Measurements from ENCODE around the gene SDK2.

Gene SDK2

DNA sequence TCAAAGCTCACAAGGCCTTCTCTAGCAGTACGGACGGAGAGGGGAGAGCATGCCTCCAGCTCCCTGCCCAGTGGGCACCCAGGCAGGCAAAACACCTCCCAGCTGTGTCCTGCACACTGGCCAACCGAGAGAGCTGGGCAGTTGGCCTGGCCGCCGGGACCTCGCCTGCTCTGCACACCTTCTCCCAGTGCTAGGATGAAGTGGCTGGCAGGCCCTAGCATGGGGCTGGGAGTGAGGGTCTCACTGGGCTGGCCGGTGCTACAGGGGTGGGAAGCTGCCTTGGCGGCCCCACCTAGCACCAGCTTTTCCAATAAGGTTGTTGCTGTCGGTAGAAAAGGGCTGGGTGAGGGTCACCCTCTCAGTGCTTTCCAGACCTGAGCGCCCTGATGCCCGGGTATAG is 60.2 kb downstream of the SDK2 start:
- FAIRE-seq (no peak), DNase-seq (ENCODE audit: insufficient read length, low spot score) (no peak)
- TF ChIP-seq, protein P1, sequence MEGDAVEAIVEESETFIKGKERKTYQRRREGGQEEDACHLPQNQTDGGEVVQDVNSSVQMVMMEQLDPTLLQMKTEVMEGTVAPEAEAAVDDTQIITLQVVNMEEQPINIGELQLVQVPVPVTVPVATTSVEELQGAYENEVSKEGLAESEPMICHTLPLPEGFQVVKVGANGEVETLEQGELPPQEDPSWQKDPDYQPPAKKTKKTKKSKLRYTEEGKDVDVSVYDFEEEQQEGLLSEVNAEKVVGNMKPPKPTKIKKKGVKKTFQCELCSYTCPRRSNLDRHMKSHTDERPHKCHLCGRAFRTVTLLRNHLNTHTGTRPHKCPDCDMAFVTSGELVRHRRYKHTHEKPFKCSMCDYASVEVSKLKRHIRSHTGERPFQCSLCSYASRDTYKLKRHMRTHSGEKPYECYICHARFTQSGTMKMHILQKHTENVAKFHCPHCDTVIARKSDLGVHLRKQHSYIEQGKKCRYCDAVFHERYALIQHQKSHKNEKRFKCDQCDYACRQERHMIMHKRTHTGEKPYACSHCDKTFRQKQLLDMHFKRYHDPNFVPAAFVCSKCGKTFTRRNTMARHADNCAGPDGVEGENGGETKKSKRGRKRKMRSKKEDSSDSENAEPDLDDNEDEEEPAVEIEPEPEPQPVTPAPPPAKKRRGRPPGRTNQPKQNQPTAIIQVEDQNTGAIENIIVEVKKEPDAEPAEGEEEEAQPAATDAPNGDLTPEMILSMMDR (IDR thresholded peaks at IDR 0.05; ENCODE audit: insufficient read depth, missing control alignments), result no peak

- no peak for DNase-seq (ENCODE audit: insufficient read length, low spot score)
Measured at GRCh38 chr17:73582821-73583220, 61.4 kb downstream of the SDK2 start.

GRCh38 chr17:73582359-73582758 is 61.9 kb downstream of the SDK2 start:
- TF ChIP-seq, protein P1 (IDR thresholded peaks at IDR 0.05; ENCODE audit: insufficient read depth, missing control alignments), result no peak
- FAIRE-seq, result no peak
- DNase-seq (ENCODE audit: insufficient read length, low spot score), result no peak

More at GRCh38 chr17:73582821-73583220, 61.4 kb downstream of the SDK2 start:
- no peak for FAIRE-seq
- TF ChIP-seq, protein P1 (IDR thresholded peaks at IDR 0.05; ENCODE audit: insufficient read depth, missing control alignments), result no peak

- DNase-seq (ENCODE audit: insufficient read length, low spot score), result no peak
- TF ChIP-seq, protein P1 (IDR thresholded peaks at IDR 0.05; ENCODE audit: insufficient read depth, missing control alignments), result no peak
- no peak for FAIRE-seq
Measured at GRCh38 chr17:73581379-73581778, 62.9 kb downstream of the SDK2 start.

- FAIRE-seq (no peak), DNase-seq (ENCODE audit: insufficient read length, low spot score) (no peak)
- TF ChIP-seq, protein P1 (IDR thresholded peaks at IDR 0.05; ENCODE audit: insufficient read depth, missing control alignments), result no peak
Measured at GRCh38 chr17:73580073-73580710, 64.1 kb downstream of the SDK2 start.

GRCh38 chr17:73576556-73577098 is 67.6 kb downstream of the SDK2 start:
- TF ChIP-seq, protein P1 (IDR thresholded peaks at IDR 0.05; ENCODE audit: insufficient read depth, missing control alignments), result no peak
- DNase-seq (ENCODE audit: insufficient read length, low spot score), result no peak
- no peak for FAIRE-seq
